Activated CD8-positive, alpha-beta memory T cell treated with anti-CD3 and anti-CD28 coated beads, Interleukin-2, amount 50 U/mL, for 1 hour (primary cell): ENCODE data around the gene KLB.
A peak's percentile ranks its signal among the peaks of the same experiment; 100 is the strongest.
"Not testable (repeated sequence)": the region's sequence is repeated elsewhere in the genome, so short reads cannot be mapped to it uniquely, and the experiment has no call there.

Experiments used
- DNase-seq: peaks from one replicate; pipeline ENCODE4 v3.0.0-alpha.2; 2020; ENCODE audit errors: extremely low read depth

KLB gene

GRCh38 chr4:39406763-39407583 is at the start of gene KLB:
KLB (plus strand) TSS chr4:39406930; CDS start chr4:39406950, 20 bp downstream.
- no peak for DNase-seq

DNA sequence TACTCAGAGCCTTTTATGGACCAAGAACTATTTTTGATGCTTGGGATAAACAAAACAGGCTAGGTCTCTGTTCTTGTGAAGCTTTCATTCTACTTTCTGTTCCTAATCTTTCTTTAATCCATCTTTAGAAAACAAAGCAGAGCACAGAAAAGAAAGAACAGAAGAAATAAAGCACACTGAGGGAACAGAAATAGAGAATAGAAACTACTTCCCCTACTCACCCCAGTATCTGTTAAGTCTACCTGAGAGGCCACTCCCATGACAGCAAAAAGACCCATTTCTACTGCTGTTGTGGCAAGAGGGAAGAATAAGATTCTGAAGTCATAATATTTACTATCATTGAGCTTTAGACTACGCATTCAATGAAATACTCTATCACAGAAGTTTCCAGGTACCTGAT is 49.7 kb upstream of the KLB start:
- DNase-seq, result no peak

DNA sequence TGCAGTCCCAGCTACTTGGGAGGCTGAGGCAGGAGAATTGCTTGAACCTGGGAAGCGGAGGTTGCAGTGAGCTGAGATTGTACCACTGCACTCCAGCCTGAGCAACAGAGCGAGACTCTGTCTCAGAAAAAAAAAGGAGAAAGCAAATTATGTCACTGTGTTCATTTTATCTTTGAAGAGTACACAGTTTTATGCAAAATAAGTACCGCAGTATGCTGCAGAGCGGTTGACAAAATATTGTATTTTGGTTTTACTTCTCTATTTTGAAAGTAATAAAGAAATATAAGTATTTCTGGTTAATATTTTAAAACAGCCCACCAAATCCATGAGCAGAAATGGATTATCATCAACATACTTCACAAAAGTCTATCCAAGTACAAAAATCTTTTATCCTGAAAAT is 46.1 kb upstream of the KLB start:
- not testable (repeated sequence) for DNase-seq

DNA sequence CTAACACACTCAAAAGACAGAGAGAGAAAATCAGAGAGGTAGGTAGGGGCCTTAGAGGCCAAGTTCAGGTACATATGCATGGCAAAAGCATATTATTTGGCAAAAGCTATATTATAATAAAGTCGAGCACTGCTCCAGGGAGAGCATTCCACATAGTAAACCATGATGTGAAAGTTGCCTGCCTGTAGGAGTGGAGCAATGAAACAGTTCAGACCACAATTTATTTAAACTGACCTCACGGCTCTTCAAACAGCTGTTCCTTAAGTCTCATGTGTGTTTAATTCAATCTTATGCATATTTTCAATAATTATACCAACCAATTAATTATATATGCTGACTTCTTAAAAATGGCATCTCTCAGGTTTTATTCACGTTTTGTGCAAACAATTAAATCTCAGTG is 43.9 kb upstream of the KLB start:
- DNase-seq, result no peak

DNA sequence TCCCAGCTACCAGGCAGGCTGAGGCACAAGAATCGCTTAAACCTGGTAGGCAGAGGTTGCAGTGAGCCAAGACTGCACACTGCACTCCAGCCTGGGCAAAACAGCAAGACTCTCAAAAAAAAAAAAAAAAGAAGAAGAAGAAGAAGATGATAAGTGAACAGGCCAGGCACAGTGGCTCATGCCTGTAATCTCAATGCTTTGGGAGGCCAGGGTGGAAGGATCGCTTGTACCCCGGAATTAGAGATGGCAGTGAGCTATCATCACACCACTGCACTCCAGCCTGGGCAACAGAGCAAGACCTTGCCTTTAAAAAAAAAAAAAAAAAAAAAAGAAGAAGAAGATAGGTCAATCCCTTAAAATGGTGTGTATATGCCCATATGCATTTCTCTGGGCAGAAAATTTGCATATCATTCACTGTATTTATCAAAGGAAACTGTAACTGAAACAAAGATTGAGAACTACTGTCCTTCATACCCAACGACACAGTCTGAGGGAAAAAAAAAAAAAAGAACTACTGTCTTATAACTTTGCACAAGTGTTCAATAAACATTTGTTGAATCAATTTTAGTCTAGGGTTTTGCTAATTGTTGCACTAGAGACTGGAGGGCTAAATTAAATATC is 42.8 kb upstream of the KLB start:
- no peak for DNase-seq

- no peak for DNase-seq
These were observed 41.4 kb upstream of the KLB start for GRCh38 chr4:39365360-39365759.

GRCh38 chr4:39365830-39366771 is 40.6 kb upstream of the KLB start, which contains the start of gene RFC1:
RFC1 (minus strand) TSS chr4:39366362; CDS start chr4:39366241, 121 bp downstream.
- peak; percentile 83 for DNase-seq

GRCh38 chr4:39367166-39367565 is 39.6 kb upstream of the KLB start:
- DNase-seq, result no peak

GRCh38 chr4:39369301-39369700 is 37.4 kb upstream of the KLB start:
- no peak for DNase-seq

- DNase-seq, result not testable (repeated sequence)
These were observed 35.5 kb upstream of the KLB start for GRCh38 chr4:39371209-39371608.

DNA sequence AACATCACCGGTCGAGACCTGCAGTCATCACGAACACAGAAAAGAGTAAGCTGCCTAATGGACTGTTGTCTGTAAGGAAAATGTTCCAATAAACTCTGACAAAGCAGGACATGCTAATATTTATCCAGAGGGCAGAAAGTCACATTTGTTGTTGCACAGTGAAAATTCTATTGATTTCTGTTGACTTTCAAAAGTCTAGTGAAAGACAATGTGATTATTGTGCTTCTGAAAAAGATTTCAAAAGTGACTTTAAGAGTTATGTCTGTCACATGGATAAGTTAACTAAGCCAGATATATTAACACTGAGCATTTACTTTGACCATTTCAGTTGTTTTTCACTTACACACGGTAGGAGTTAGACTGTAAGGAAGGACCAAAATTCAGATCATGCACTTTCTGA is 31.3 kb upstream of the KLB start:
- DNase-seq, result no peak

DNA sequence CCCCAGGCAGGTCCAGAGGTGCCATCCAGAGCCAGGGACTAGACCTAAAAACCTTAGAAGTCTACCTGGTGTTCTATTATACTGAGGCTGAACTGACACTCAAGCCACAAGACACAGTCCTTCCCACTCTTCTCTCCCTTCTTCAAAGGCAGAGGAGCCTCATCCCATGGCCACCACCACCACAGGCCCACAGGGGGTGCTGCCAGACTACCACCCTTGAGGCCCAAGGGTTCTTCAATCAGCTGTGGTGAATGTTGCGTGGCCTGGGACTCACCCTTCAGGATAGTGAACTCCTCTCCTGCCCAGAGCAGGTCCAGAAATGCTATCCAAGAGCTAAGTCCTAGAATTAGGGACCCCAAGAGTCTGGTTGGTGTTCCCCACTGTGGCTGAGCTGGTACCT is 23.0 kb upstream of the KLB start:
- DNase-seq, result no peak

- no peak for DNase-seq
These were observed 22.2 kb upstream of the KLB start for GRCh38 chr4:39384563-39384962.

DNA sequence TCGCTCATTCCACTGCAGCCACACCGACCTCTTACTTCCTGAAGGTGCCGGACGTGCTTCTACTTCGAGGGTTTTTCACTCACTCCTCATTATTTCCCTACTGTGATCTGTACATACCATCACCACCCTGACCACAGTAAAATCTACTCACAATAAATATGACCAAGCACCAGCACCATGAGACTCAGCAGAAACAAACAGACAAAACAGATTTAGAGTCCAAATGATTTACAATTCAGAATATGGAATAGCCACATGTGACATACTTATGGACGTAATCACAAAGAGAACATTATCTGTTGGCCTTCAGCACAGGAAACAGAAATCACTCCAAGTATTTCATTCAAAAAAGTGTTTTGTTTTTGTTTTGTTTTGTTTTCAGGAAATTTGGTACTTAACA is 16.1 kb upstream of the KLB start:
- DNase-seq, result no peak

DNA sequence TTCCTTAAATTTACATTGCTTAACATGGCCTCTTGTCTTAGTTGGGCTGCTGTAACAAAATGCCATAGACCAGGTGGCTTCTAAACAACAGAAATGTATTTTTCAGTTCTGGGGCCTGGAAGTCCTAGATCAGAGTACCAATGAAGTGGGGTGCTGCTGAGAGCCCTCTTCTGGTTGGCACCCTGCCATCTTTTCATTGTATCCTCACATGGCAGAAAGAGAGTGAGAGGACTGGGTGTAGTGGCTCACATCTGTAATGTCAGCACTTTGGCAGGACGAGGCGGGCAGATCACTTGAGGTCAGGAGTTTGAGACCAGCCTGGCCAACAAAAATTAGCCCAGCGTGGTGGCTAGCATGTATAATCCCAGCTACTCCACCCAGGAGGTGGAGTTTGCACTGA is 12.0 kb upstream of the KLB start:
- DNase-seq, result no peak

DNA sequence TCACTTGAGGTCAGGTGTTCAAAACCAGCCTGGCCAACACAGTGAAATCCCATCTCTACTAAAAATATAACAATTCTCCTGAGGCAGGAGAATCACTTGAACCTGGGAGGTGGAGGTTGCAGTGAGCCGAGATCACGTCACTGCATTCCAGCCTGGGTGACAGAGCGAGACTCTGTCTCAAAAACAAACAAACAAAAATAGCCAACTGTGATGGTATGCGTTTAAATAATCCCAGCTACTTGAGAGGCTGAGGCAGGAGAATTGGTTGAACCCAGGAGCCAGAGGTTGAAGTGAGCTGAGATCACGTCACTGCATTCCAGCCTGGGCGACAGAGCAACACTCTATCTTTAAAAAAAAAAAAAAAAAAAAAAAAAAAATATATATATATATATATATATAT is 5.1 kb upstream of the KLB start:
- not testable (repeated sequence) for DNase-seq

DNA sequence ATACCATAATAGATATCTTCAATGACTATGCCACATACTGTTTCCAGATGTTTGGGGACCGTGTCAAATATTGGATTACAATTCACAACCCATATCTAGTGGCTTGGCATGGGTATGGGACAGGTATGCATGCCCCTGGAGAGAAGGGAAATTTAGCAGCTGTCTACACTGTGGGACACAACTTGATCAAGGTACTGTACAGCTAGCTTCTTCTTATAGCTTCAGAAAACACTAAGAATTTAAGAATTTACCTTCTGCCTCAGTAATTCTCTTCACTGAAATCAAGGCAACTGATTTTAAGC is 805 bp downstream of the KLB start:
- no peak for DNase-seq

GRCh38 chr4:39410415-39410814 is 3.7 kb downstream of the KLB start:
- DNase-seq, result no peak

DNA sequence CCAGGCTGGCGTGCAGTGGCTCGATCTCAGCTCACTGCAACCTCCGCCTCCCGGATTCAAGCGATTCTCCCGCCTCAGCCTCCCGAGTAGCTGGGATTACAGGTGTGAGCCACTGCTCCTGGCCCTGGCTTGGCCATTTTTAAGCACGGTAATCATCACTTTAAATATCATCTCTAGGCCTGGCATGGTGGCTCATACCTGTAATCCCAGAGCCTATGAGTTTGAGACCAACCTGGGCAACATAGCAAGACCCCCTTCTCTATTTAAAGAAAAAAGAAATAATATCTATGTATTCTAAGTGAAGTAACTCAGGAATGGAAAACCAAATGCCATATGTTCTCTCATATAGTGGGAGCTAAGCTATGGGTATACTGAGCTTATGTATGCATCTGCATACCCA is 4.8 kb downstream of the KLB start:
- not testable (repeated sequence) for DNase-seq

DNA sequence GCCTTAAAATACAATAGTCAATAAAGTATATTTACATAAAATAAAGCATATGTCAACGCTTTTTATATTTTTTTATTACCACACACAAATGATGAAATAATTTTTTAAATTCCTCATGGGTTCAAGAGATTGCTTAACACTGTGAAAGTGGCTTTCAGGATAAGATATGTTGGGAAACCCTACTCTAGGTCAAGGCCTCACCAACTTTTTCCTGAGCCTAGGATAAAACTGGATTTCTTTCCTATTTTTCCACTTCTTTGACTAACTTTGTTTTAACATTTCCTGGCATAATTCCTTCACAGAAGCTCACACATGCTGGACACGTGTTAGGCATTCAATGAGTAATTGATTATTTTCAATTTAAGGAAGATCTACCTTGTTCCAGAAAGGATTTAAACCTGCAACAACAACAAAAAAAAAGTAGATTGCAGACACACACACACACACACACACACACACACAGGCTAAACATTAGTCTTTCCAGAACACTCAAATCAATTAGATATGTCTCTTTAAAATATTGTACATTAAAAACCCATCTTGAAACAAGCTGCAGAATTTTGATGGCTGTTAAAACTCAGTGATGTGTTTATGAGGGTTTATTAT is 9.1 kb downstream of the KLB start:
- DNase-seq, result no peak

DNA sequence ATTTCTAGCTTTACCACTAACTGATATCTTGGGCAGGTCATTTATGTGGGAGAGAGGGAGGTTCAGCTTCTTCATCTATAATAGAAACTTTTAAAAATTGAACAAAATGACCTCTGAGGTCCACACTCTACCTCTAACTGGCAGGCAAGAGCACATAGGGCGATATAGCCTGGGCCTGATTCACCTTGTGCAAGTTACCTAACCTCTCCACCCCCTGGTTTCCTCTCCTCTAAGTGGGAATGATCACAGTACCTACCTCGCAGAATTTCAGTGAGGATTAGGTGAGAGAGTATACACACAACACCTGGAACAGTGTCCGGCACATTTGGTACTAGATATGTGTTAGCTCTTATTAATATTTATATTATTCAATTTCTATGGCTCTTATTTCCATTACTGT is 15.5 kb downstream of the KLB start:
- no peak for DNase-seq

GRCh38 chr4:39425297-39425696 is 18.6 kb downstream of the KLB start:
- DNase-seq, result not testable (repeated sequence)
